NOMO-1 (cell line): ENCODE data around the gene ACOD1.
A peak's percentile ranks its signal among the peaks of the same experiment; 100 is the strongest.
"Not testable (repeated sequence)": the region's sequence is repeated elsewhere in the genome, so short reads cannot be mapped to it uniquely, and the experiment has no call there.

Experiments used
- DNase-seq, 2 experiments: peaks; one replicate each; lab custom pipeline; 2025; ENCODE audit not compliant: unreplicated experiment in 2 of 2; lab: John Stamatoyannopoulos, UW

Gene ACOD1

DNA sequence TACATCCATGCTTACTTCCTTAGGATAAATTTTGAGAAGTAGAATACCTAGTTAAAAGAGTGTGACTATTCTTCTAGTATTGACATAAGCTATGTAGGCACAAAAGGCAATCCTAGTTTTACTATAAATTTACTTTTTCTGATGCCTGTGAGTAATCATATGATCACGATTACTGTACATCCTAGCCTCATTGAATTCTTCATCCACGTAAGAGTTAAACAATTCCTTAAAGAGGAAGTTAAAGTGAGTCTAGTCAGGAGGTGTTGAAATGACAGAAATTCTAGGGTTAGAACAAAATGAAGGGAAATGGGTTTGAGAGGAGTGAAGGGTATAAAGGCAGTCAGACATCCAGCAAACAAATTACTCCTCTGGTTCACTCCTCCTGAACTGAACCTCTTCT lies at the start of gene ACOD1:
Gene ACOD1, plus strand, starts transcription at position 363 of the 400 bp plus-strand sequence. CDS start 48 bp downstream, outside the sequence.
- DNase-seq: peak; percentile 51 to 86

DNA sequence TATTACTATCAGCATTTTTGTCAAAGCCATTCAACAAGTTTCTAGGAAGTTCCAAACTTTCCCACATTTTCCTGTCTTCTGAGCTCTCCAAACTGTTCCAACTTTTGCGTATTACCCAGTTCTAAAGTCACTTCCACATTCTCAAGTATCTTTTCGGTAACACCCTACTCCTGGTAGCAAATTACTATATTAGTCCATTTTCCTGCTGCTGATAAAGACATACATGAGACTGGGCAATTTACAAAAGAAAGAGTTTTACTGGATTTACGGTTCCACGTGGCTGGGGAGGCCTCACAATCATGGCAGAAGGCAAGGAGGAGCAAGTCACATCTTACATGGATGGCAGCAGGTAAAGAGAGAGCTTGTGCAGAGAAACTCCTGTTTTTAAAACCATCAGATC lies 49.2 kb upstream of the ACOD1 start:
- DNase-seq: not testable (repeated sequence)

DNA sequence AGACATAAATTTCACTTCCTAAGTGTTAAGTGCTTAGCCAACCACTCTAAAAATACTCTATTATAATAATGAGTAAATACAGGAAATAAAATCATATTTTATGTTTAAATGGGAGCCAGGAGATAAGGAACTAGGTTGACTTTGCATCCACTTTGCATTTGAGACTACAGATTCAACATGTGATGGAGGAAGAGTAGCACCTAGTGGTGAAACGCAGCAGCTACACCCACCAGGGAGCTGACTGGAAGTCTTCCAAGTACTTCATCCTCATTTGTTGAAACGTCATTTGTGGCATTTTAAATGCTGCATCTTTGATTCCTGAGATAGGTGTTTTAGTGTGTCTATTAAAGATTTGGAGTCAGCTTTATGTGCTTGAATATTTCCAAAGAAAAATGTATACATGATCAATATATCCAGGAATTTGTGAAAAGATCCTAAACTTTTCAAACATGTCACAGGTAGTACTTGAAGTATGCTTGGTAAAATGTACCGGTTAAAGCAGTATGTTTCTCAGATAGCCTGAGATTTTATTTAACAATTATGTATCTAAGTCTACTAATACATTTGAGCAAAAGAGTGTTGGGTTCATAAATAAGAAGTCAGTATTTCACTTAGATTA lies 44.7 kb upstream of the ACOD1 start:
- DNase-seq: peak in 1 of 2 experiments; percentile 75

DNA sequence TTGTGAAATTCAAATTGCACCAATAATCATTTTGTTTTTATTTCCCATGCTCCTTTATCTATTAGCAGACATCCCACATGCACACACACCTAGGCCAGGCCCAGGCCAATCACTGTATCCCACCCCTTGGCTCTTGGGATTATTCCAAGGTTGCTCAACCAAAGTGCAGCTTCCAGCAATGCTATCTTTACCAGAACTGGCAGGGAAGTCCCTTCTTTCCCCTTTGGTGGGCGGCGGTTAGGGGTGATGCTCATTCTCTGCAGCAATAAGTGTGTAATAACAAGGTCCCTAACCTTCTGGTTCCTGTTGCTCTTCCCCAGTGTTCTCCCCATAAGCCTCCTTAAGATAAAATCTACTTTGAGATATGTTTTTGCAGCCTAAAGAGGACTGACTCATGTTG lies 43.8 kb upstream of the ACOD1 start:
- DNase-seq: no peak

DNA sequence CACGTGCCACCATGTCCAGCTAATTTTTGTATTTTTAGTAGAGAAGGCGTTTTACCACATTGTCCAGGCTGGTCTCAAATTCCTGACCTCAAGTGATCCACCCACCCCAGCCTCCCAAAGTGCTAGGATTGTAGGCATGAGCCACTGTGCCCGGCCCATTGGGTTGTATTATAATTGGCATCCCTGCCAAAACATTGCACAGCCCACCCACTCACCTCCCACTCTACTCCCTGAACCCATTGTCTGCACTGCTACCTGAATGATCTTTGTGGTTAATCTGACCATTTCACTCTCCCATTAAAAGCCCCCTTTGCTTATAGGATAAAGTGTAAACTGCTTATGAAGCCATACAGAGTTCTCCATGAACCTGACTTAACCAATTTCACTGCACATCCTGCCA lies 35.8 kb upstream of the ACOD1 start:
- DNase-seq: no peak

DNA sequence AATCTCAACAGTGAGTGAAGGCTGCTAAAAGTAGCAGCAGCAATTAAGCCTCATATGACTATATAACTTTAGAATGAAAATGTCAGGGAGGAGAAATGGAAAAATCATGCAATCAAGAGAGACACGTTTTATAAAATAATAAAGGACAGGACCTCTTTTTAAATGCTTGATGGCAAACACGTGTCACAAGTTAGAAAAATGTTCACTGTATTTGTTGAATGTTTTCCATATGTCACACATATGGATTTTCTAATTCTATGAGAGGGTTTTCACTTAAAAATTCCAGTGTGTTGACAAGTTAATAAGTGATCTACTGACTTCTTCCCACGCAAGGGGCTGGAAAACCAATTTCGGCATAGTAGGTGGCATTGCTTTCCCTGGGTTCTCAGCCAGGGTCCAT lies 34.4 kb upstream of the ACOD1 start:
- no peak for DNase-seq

DNA sequence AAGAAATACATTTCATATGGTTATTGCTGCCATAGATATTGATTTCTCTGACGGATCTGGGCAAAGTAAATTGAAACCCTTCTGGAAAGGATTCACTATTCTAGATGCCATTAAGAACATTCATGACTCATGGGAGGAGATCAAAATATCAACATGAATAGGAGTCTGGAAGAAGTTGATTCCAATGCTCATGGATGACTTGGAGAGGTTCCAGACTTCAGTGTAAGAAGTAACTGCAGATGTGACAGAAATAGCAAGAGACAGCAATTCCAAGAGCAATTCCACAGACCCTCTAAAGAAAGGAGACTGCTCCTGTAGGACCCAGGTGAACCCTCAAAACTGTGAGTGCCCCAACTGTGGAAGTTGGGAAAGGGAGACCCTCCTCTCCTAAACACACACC lies 31.2 kb upstream of the ACOD1 start:
- no peak for DNase-seq

DNA sequence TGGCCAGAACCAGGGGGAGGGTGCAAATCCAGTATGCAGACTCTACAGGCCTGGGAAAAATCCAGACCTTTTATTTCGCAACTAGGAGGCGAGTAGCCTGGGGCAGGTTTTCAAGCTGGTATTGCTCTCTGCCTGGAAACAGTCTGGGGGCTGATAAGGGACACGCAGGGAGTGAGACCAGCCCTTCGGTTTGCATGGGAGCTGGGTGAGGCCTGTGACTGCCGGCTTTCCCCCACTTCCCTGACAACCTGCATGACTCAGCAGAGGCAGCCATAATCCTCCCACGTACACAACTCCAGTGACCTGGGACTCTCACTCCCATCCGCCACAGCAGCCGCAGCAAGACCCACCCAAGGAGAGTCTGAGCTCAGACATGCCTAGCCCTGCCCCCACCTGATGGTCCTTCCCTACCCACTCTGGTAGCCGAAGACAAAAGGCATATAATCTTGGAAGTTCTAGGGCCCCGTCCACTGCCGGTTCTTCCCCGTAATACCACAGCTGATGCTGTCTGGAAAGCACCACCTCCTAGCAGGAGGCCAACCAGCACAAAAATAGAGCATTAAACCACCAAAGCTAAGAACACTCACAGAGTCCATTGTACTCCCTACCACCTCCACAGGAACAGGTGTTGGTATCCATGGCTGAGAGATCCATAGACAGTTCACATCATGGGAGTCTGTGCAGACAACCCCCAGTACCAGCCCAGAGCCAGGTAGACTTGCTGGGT lies 30.4 kb upstream of the ACOD1 start:
- DNase-seq: not testable (repeated sequence)

DNA sequence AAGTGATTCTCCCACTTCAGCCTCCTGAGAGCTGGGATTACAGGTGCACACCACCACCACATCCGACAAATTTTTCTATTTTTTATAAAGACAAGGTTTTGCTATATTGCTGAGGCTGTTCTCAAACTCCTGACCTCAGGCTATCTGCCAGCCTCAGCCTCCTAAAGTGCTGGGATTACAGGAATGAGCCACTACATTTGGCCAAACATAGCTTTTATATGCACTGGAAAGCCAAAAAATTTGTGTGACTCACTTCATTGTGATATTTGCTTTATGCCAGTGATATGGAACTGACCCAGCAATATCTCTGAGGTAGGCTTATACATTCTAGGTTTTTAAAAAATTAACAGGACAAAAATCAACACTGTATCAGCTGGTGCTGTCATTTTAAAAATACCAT lies 26.8 kb upstream of the ACOD1 start:
- DNase-seq: no peak

DNA sequence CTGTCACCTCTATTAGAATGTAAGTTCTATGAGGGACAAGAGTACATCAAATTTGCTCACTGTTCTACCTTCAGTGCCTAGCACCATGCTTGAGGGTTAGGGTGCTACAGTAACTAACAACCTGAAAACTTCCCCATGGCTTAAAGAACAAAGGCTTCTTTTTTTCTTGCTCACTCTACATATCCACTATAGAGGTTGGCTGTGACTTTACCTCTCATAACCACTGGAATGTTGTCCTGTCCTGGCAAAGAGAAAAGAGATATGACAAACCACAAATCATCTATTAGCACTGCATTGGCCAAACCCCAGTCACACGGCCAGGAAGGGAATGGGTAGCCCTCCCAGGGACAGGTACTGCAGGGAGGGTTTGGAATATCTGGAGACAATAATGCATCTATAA lies 23.2 kb upstream of the ACOD1 start:
- no peak for DNase-seq

DNA sequence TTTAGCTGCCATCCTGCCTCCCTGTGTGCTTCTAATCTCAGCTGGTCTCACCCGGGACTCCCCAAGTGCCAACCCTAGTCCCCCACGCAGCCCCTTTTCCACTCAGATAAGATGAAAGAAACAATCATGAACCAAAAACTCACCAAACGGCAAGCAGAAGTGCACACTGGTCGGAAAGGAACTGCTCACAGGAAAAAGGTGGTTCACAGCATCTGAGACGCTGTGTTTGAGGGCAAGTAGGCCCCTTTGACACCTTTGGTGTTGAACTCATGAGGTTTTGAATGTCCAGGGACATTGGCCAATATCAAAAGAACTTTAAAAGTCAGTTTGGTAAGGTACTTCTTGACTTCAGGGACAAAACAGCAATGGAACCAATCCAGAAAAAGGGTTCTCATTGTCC lies 20.4 kb upstream of the ACOD1 start:
- DNase-seq: no peak

DNA sequence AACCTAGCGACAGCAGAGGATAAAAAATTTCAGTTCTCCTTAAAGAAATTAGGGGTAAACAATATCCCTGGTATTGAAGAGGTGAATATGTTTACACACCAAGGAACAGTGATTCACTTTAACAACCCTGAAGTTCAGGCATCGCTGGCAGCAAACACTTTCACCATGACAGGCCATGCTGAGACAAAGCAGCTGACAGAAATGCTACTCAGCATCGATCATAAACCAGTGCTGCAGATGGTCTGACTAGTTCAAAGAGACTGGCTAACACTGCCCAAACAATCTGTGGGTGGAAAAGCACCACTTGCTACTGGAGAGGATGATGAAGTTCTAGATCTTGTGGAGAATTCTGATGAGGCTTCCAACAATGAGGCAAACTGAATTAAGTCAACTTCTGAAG lies 19.9 kb upstream of the ACOD1 start:
- DNase-seq: no peak

DNA sequence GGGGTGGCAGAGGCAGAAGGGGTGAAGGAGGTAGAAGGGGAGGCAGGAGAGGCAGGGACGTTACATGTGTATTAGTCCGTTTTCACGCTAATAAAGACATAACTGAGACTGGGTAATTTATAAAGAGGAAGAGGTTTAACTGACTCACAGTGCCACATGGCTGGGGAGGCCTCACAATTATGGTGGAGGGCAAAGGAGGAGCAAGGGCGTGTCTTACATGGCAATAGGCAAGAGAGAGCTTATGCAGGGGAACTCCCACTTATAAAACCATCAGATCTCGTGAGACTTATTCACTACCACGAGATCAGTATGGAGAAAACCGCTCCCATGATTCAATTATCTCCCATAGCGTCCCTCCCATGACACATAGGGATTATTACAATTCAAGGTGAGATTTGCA lies 19.0 kb upstream of the ACOD1 start:
- peak; percentile 24 to 56 for DNase-seq

DNA sequence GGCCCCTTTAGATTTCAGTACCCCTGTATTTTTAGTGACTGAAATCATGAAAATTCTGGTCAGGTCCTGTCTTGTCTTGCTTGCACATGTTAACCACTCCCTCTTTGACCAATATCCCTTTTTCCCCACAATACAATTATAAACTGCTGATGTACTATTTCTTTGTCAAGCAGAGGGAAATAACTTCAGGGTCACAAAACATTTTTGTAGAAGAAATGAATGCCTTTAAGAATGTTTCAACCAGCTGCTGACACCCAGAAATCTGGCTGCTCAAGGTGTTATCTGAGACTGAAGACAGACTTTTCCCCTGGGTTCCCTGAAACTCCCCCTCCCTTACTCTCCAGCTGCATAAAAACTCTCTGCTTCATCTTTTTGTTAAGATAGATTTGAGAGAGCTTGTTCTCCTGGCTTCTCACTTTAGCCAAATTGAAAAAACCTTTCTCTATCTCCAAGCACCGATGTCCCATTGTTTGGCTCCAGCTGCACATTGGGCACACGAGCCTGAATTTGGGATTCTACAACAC lies 18.4 kb upstream of the ACOD1 start:
- no peak for DNase-seq

DNA sequence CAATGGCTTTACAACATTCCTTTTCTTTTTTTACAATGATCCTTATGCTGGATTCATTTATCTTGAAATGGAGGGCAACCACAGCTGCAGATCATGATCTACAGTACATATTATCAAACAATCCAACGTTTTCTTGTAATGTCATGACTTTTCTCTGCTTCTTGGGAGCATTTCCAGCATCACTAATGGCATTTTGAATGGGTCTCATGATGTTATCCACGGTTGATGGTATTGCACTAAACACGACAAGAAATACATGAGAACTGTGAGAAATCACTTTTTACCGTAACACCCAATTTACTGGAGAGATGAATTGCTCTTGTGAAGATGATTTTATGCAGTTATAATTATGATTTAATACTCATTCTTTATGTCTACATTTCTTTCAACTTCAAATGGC lies 16.2 kb upstream of the ACOD1 start:
- DNase-seq: no peak

DNA sequence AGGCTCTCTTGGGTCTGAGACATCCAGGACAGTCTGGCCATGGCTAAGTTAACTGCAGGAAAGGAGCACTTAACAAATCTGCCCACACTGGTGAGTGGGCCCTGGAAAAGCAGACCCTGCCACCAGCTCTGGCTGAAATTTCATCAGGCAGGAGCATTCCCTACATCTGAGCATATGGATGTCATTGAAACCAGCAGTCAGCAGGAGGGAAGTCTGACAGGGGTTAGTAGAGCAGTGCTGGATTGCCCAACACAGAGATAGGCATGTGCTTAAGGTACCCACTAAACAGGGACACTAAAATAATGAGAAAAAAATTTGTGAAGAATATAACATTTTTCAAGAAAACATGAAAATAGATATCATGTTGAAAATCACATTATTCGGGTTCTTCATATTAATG lies 13.6 kb upstream of the ACOD1 start:
- no peak for DNase-seq

DNA sequence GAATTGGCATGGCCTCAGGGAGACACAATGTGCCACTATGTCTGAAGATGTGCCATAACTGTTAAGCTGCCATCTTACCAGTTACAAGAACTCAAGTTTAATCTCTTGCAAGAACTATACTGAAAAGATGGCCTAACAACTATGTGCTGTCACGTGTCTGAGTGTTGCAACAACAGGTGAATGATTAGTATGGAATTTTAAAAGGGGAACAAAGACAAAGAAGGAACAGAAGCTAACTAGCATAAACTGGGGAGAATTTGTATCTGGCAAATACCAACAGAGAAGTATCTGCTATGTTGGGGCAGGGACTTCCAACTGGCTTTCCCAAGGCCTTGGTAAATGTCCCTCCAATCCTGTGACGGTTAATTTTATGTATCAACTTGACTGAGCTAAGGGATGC lies 11.5 kb upstream of the ACOD1 start:
- DNase-seq: peak in 1 of 2 experiments; percentile 56

DNA sequence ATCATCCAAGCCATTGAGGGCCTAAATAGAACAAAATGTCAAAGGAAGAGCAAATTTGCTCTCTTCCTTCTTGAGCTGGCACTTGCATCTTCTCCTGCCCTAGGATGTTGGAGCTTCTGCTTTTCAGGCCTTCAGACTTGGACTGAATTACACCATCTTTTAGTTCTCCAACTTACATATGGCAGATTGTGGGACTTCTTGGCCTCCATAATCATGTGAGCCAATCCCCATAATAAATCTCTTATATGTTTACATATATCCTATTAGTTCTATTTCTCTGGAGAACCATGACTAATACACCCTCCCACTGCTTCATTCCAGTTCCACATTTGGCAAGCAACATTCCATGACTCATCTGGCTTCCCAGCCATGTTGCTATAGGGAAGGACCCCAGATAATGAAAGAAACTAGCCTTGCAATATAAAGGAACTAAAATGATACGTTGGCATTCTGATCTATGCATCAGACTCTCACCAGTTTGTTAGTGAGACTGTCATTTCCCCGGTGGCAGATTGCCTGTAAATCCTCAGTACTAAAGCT lies 11.0 kb upstream of the ACOD1 start:
- DNase-seq: peak in 1 of 2 experiments; percentile 27

DNA sequence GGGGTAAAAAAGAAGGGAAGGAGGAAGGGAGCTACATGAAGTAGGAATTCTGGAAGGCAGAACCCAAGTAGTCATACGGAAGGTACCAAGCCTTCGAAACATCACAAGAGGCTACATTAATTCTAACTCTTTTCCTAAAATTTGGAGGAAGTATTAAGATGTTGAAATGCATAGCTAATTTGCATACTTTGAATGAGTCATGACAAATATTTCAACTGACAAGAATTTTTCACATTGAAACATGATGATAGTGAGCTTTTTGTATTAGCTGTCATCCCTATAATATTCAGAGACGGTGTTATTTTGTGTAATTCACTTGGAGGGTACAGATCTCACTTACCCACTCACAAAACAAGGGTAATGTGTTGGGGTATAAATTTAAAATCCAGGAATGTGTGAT lies 9.1 kb upstream of the ACOD1 start:
- peak in 1 of 2 experiments; percentile 61 for DNase-seq

DNA sequence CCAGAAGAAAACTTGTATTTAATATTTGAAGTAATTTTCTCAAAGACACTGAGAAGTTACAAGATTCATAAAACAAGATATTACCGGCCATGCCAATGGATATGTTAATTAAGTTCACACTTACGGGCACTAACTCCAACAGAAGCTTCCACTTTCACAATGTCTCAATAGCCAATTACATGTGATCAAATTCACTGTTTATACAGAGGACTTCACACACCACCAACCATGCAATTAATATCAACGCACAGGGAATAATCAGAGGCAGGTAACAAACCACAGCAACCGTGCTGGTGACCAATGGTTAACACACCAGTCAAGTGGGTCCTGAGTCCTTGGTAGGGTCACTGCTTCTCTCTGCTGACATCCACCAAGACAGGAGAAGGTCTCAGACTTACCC lies 5.9 kb upstream of the ACOD1 start:
- no peak for DNase-seq

DNA sequence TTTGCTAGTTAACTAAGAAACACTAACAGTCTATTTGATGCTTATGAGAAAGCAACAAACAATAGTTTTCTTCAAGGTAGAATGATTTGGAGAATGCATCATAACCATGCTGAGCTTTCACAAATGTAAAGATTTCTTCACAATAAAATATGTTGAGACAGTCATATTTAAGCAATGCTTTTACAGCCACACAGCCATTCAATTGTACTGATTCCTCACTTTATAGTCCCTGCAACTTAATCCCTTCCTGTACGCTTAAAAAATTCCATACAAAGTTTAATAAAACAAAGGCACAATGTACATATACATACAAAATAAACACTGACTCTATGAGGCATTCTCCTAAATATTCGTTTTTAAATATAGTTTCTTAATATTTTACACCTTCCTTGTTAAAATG lies 4.7 kb upstream of the ACOD1 start:
- DNase-seq: no peak

DNA sequence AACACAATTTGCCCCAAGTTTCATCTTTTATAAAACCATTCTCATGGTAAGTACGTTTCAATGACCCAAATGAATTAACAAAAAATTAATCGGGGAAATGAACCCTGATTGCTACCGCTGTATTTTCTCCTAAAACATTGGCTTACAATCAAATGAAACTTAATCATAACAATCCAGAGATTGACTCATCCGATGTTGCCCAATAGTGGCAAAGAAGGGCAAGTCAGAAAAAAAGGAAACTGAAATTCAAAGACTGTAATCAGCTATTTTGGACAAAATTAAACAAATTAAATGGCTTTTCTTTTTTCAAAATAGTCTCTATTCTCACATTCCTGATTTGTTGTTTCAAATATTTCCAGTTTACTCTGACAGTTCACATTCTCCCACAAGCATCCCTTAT lies 3.9 kb upstream of the ACOD1 start:
- DNase-seq: peak; percentile 74 to 87
